Measurements from ENCODE around the gene SLC15A2.
"Not testable (repeated sequence)": the region's sequence is repeated elsewhere in the genome, so short reads cannot be mapped to it uniquely, and the experiment has no call there.

SLC15A2 gene

DNA sequence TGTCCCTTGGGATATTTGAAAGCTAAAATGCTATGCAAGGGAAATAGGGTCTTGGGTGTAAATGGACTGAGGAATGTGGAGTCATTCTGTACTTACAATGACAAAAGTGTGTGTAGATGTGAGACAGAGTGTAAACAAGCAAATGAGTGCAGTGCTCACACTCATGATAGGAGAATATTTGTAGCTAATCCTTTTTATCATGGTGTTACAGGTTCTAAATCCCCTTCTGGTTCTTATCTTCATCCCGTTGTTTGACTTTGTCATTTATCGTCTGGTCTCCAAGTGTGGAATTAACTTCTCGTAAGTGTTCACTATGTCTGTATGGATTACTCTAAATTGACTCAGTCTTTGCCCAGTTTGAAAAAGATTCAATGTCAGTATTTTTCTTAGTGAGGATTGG, 30.5 kb downstream of the SLC15A2 start:
- DNase-seq = no peak

DNA sequence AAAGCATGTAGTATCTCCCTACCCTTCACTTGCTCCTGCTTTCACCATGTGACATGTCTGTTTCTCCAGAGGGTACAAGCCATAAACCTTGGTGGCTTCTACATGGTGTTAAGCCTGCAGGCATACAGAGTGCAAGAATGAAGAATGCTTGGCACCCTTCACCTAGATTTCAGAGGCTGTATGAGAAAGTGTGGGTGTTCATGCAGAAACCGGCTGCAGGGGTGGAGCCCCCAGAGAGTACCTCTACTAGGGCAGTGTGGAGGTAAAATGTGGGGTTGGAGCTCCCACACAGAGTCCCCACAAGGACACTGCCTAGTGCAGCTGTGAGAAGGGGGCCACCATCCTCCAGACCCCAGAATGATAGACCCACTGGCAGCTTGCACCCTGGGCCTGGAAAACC, 32.2 kb downstream of the SLC15A2 start:
- DNase-seq = no peak

DNA sequence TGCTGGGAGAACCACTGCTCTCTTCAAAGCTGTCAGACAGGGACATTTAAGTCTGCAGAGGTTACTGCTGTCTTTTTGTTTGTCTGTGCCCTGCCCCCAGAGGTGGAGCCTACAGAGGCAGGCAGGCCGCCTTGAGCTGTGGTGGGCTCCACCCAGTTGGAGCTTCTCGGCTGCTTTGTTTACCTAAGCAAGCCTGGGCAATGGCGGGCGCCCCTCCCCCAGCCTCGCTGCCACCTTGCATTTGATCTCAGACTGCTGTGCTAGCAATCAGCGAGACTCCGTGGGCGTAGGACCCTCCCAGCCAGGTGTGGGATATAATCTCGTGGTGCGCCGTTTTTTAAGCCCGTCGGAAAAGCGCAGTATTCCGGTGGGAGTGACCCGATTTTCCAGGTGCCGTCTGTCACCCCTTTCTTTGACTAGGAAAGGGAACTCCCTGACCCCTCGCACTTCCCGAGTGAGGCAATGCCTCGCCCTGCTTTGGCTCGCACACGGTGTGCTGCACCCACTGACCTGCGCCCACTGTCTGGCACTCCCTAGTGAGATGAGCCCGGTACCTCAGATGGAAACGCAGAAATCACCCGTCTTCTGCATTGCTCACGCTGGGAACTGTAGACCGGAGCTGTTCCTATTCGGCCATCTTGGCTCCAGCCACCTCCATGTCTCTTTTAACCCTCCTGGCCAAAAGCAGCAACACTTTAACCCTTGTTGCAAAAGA, 44.1 kb downstream of the SLC15A2 start:
- not testable (repeated sequence) for DNase-seq

DNA sequence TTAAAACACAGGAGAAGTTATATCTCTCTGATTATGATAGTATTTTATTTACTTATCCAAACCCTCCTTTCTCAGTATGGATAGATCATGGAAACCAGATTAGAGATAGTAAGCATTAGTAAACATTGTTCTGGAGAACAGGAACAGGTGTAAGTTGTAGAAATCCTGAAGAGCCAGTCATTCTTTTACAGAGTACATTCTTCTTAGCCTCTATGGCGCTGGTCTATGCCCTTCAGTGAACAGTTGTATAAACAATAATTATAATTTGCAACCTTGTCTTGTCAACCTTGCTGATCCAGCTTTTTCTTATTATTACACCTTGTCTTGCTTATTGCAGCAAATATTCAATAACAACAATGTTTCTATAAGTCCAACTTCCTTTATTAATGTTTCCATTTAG, 47.4 kb downstream of the SLC15A2 start:
- DNase-seq = no peak

DNA sequence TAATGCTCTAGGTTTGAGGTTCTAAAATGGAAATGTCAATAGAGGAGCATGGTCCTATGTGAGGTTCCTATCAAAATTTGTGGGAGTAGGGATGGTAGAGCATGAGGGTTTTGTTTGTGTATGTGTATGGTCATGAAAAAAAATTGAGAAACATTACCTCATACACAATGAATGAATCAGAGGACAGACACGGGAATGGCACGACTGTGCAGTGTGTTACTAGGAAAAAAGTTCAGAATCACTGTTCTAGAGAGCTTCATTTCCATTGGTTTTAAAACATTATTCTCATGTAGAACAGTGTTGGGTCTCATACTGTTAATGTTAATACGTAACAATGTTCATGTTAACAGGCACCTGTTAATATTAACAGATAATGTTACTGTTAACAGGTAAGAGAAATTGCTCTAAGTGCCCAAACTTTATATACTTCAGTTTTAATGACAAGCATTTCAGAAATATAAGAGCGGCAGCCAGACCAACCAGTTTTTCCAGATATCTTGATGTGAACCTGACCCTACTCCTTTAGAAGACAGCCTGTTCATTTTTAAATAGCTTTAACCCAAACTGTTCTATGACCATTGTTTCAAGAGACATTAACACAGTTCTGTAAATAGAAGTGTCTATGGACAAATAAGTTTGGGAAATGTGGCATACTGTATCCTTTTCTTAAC, 48.0 kb downstream of the SLC15A2 start:
- DNase-seq = no peak

DNA sequence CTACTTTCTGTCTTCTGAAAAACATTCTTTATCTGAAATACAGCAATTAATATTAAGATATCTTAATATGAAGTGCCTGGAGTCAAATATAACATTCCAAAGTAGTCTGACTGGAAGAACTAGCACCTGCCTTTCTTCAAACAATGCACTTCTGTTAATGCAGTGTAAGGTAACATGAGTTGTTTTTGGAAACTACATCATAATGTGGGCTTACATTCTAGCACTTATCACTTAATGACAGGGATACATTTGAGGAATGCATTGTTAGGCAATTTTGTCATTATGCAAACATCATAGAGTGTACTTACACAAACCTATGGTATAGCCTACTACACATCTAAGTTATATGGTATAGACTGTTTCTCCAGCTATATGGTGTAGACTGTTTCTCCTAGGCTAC, 49.2 kb downstream of the SLC15A2 start:
- DNase-seq = no peak

DNA sequence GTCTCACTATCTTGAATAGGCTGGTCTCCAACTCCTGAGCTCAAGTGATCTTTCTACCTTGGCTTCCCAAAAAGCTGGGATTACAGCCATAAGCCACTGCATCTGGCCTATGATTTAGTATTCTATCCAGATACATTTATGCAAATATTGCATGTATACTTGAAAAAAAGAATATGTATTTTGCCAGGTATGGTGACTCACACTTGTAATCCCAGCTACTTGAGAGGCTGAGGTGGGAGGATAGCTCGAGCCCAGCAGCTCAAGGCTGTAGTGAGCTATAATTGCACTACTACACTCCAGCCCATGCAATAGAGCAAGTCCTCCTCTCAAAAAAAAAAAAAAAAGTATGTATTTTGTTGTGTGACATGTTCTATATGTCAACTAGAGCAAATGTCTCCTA, 54.4 kb downstream of the SLC15A2 start:
- DNase-seq = no peak

DNA sequence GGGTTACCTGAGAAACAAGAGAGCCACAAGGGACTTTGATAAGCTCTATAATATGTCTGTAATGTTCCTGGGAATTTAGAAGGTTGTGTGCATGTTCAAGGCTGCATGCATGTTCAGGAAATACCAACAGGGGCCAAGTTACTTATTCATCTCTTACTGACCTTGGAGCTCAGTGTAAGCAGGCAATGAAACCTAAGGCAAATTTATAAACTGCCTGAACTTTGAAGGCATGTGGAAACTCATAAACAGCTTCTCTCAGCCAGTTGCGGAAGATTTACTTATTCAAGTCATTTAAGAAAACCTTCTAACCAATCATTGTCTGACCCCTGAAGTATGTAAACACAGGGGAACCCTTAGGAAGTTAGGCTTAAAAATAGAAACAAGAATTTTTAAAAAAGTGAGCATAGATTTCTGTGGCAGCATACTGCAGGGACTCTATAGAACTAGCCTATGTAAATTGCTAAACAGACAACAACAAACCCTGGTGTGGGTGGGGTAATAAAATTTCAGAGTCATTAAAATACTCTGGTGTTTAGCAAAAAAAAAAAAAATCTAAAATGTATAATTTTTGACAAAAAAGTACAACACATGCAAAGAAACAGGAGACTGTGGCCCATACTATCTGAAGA, 57.2 kb downstream of the SLC15A2 start:
- no peak for DNase-seq

DNA sequence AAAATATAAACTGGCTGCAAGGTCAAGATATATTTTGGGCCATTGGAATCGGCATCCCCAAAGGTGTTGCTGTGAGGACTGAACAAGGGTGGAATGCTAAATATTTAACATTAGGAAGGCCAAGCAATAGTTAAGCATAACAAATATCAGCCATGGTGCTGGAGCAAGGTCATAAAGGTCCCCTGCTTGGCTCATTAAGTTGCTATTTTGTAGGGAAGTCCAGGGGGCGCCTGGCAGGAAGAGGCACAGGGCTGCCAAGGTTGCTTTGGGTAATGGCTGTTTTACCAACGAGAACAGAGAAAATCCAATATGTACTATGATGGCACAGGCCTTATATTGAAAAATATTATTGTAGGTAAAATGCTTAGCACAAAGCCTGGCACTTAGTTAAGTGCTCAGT, 62.2 kb downstream of the SLC15A2 start:
- no peak for DNase-seq

DNA sequence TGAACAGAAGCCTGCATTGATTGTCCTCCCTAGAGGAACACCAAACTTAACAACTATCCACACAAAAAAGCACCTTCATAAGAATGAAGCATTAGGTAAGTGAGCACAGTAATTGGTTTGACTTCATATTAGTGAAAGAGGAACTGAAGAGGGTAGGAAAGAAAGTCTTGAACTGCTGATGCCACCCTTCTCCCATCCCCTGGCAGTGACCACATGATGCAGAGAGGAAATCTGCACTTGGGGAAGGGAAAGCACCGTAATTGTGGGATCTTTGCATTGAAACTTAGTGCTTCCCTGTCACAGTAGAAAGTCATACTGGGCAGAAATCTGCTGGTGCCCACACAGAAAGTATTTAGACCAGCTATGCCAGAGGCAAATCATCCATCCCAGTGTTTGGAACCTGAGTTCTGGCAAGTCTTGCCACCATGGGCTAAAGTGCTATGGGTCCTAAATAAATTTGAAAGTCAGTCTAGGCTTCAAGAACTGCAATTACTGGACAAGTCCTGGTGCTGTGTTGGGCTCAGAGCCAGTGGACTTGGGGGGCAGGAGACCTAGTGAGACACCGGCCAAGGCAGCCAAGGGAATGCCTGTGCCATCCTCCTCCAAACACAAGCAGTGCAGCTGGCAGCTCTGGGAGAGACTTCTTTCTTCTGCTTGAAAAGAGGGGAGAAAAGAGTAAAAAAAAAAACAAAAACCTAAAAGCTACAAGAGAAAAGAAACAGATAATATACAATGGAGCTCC, 63.6 kb downstream of the SLC15A2 start:
- DNase-seq = no peak

DNA sequence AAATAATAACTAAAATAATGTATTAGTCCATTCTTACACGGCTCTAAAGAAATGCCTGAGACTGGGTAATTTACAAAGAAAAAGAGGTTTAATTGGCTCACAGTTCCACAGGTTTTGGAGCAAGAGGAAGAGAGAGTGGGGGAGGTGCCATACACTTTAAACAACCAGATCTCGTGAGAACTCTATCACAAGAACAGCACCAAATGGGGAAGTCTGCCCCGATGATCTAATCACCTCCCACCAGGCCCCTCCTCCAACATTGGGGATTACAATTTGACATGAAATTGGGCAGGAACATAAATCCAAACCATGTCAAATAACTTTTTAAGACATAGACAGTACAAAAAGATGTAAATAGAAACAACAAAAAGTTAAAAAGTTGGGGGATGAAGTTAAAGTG, 64.6 kb downstream of the SLC15A2 start:
- no peak for DNase-seq

DNA sequence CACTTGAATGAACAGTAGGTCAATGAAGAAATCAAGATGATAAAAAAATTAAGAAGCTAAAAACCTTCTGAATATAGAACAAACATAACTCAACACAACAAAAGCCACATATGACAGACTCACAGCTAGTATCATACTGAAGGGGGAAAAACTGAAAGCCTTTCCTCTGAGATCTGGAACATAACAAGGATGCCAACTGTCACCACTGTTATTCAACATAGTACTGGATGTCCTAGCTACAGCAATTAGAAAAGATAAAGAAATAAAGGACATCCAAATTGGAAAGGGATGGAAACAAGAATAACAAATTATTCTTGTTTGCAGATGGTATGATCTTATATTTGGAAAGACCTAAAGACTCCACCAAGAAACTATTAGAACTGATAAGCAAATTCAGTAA, 67.1 kb downstream of the SLC15A2 start:
- DNase-seq = no peak

DNA sequence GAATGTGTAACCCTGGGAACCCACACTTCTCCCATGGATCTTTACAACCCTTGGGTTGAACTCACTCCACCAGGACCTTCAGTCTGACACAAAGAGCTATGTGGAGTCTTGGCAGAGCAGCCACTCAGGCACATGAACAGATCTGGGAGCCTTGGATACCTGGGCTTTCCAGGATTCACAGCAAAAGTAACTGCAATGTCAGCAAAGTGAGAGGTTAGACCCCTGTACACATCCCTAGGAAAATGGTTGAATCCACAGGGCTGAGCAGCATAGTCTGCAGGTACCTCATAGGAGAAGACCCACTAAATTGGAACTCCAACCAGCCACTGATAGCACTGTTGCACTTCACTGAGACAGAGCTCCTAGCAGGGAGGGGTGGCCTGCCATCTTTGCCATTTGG, 68.2 kb downstream of the SLC15A2 start:
- no peak for DNase-seq

DNA sequence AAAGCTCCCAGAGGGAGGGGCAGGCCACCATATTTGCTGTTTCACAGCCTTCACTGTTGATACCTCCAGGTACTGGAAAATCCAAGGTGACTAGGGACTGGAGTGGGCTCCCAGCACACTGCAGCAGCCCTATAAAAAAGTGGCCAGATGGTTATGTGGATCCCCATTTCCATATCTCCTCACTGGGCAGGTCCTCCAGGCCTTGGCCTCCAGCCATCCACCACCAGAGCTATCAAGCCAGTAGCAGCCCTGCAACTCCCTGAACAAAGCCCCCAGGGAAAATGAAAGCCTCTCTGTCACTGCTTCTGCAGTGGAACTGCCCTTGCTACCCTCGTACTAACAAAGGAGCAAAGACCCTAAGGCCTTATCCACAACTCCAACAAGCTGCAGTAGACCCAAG, 69.4 kb downstream of the SLC15A2 start:
- DNase-seq = no peak

DNA sequence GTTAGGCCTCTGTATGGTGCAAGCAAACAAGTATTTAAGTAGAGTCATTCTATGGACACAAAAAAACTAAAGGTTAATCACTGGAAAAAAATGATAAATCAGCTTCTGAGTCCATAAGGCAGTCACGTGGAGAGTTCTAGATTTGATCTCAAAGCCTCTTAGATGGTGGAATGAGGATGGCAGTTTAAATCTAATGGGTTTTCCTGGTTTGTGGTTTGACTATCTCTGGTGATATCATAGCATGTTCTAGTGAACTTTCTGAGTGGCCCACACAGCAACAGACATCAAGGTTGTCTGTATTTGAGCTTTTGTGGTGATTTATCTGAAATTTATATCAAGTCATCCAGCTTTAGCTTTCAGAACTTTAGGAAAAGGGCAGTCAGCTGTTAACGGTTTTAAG, 75.4 kb downstream of the SLC15A2 start:
- DNase-seq = no peak

DNA sequence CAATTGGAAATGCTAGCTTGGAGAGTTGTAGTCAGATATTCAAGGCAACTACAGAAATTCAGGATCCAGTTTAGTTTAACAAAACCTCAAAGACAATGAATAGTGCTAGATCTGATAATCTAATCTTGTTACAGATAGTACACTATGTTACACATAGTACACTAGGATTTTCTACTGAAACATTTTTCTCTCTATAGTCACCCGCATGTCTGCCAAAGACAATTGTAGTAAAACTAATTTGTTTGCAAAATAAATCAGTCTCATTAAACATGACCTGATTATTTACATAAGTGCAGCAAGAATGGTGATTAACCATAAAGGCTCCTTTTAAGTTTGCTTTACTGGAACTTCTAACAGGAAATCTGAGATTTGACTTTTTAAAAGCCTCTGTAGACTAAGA, 75.8 kb downstream of the SLC15A2 start:
- no peak for DNase-seq

DNA sequence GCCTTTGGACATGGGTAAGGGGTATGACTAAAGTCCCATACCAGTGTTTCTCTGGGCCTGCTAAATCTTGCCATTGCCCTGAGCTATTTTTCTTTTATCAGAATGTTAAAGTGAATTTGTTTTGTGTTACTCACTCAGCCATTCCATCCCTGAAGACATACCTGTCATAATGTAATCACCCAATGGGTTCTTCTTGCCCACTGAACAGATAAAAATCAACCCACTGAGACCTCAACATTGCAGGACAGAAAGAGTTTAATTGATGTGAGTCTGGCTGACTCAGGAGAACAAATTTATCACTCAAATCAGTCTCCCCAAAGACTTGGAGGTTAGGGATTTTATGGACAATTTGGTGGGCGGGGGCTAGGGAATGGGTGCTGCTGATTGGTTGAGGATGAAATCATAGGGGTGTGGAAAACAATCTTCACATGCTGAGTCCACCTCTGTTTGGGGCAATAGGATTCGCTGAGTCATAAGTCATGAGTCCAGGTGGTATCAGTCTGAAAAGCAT, 80.5 kb downstream of the SLC15A2 start:
- DNase-seq = no peak

DNA sequence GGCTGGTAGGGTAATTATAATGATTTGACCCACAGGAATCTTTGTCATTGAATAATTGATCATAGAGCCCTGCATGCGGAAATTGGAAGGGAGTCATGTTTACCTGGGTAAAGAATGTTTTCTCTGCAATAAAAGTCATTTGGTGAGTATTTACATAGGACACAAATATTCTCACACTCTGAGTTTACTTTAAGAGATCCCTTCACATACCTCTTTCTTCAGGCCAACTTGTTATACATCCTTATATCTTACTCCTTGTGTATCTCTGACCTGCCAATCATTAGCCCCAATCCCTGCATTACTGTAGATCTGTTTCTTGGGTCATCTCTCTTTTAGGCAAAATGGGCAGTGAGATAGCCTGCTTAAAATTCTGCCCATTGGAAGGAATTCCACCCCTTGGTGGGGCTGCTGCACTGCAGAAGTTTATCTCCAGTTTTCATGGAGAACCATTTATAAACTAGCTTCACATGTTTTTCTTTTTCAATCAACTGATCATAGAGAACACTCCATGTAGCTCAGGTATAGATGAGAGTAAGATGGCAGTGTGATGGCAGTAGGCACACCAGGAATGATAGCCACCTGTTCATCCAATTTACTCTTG, 81.6 kb downstream of the SLC15A2 start:
- DNase-seq = no peak

DNA sequence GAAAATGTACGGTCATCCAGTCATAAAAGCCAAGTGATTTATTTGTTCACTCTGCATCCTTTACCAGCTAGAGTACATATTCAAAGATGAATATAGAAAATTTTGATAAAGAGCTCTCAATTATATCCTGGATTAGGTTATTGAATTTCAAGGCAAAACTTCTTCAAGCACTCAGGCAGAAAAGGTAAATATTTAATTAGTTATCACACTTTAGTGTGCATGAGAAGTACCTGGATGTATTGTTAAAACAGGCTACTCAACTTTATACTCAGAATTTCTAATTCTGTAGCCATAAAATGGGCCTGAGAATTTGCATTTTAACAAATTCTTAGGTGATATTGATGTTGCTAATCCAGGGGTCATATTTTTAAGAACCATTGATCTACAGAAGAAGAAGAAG, 82.5 kb downstream of the SLC15A2 start:
- DNase-seq = no peak

DNA sequence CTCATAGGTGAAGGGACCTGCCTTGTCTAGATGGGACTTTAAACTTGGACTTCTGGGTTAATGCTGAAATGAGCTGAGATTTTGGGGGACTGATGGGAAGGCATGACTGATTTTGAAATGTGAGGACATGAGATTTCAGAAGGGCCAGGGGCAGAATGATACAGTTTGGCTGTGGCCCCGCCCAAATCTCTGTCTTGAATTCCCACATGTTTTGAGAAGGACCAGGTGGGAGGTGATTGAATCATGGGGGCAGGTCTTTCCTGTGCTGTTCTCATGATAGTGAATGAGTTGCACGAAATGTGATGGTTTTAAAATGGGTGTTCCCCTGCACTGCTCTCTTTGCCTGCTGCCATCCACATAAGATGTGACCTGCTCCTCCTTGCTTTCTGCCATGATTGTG, 85.0 kb downstream of the SLC15A2 start:
- no peak for DNase-seq

DNA sequence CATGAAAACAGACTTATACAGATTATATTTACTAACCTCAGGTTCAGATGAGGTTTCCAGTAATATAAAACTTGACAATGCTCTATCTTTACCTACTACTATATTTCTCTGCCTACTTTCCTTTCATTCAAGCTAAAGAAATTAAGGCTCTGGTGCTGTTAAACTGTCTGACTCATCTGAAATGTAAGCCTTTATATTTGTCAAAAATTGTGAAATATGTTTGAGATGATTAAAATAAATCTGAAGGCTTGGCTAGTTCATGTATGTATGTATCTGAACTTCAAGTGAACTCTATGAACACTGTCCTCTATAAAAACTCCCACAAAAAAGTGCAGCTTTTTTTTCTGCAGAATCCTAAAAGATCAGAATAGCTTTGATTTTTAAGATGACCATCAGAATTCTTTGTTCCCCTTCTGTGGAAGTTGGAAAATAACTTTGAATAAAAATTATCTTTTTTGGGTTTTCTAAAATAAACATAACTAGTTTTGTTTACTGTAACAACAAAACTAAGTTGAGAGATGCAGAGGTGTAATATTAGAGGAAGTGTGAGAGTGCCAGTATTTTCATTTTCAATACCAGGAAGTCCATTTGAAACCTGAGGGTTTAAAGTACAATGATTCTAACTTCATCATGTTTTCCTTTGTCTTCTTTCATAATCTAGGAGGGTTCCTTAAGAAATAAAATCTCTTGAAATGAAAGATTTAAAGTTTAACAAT, 85.7 kb downstream of the SLC15A2 start:
- DNase-seq = no peak

DNA sequence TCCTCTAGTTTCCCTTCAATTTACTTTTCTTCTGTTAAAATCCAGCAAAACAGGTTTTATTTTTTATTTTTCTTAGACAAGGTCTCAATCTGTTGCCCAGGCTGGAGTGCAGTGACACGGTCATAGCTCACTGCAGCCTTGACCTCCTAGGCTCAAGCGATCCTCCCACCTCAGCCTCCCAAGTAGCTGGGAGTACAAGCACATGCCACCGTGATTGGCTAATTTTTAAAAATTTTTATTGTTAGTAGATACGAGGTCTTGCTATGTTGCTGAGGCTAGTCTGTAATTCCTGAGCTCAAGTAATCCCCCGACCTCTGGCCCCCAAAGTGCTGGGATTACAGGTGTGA, 86.2 kb downstream of the SLC15A2 start:
- DNase-seq = no peak

DNA sequence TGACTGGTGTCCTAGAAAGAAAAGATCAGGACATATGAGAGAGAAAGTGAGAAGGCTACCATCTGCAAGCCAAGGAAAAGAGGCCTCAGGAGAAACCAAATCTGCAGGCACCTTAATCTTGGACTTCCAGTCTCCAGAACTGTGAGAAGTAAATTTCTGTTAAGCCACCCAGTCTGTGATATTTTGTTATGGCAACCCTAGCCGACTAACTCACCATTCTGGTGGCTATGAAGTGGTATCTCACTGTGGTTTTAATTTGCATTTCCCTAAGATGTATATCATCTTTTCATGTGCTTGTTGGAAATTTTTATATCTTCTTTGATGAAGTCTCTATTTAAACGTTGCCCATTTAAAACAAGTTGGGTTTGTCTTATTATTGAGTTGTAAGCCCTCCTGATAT, 87.3 kb downstream of the SLC15A2 start:
- no peak for DNase-seq
